HepG2 (cell line): Measurements from ENCODE around the gene NT5M. TPM values are rescaled to one million over a fixed set of nuclear protein-coding genes. Genes with fewer than 3 reads are reported as not detected.

ENCODE experiments used
- ATAC-seq: fragments of 200-7000 bp; cut with Tn5 transposase; 3 replicates; pipeline ENCODE4 v1.9.1; 2020; ENCODE audit warnings: mild to moderate bottlenecking, moderate library complexity
- BruUV-seq: library from RNA; stranded (reverse); fragments of 400-500 nt; replicated peaks from 2 replicates; lab custom pipeline; 2021; lab: Mats Ljungman, UMichigan
- CTCF ChIA-PET: fragments of 300-600 bp; formaldehyde crosslinking; extraction: SDS; loops from one replicate; lab custom pipeline; 2021; ENCODE audit warnings: low total read pairs, inconsistent platforms, low intra/inter-chr PET ratio; lab: Yijun Ruan, JAX
- POLR2A ChIA-PET: fragments of 350-600 bp; sonication (Branson Sonifier 250); formaldehyde crosslinking; loops from one replicate; lab custom pipeline; 2020; ENCODE audit warnings: antibody characterized with exemption, inconsistent platforms; lab: Yijun Ruan, JAX
- DNase-seq: peaks from one replicate; pipeline ENCODE4 v3.0.0-alpha.2; 2015; ENCODE audit warnings: low spot score
- FAIRE-seq: peaks from 3 replicates; lab custom pipeline; 2011; peaks lifted over from hg19 to GRCh38; lab: Jason Lieb, UNC
- H2AFZ ChIP-seq: one replicate; pipeline ENCODE4 v1.6.1; 2011; ENCODE audit warnings: low read length, inconsistent platforms
- H3K27ac ChIP-seq: fragments of 300-600 bp; 3 replicates; pipeline ENCODE4 v1.8.0; 2011; ENCODE audit warnings: mixed run types, mild to moderate bottlenecking, mixed read lengths, low read length, inconsistent platforms; ENCODE audit not compliant: insufficient read depth; ENCODE audit errors: extremely low read length
- H3K27me3 ChIP-seq, 2 experiments: fragments of 200-600 bp in 1 of 2; 2 replicates in 1 of 2; 3 replicates in 1 of 2; pipeline versions ENCODE4 v1.6.0 to v1.8.0; 2011; ENCODE audit warnings: low read length in 2 of 2, mild to moderate bottlenecking in 2 of 2, moderate library complexity in 2 of 2, inconsistent platforms in 1 of 2; ENCODE audit not compliant: insufficient read depth in 2 of 2, control insufficient read depth in 1 of 2
- H3K36me3 ChIP-seq, 2 experiments: fragments of 200-600 bp in 1 of 2; replicated peaks in 1 of 2; 2 replicates in 1 of 2; 3 replicates in 1 of 2; pipeline versions ENCODE4 v1.5.1 to v1.8.0; 2011; ENCODE audit warnings: low read length in 2 of 2, inconsistent platforms in 1 of 2; ENCODE audit not compliant: insufficient read depth in 2 of 2, control insufficient read depth in 1 of 2
- H3K4me1 ChIP-seq: 2 replicates; pipeline ENCODE4 v1.5.1; 2012; ENCODE audit warnings: low read length, inconsistent platforms; ENCODE audit not compliant: insufficient read depth
- H3K4me2 ChIP-seq: 2 replicates; pipeline ENCODE4 v1.6.0; 2011; ENCODE audit warnings: low read depth, low read length, inconsistent platforms
- H3K4me3 ChIP-seq, 3 experiments: fragments of 200-600 bp in 1 of 3; sonication (generic), shearing (Covaris generic) in 1 of 3; replicated peaks in 1 of 3; 2 replicates each; pipeline ENCODE4 v1.5.1; 2011 to 2016; ENCODE audit warnings: low read length in 3 of 3, inconsistent platforms in 2 of 3, low read depth in 2 of 3, mild to moderate bottlenecking in 2 of 3, control low read depth in 1 of 3, mixed read lengths in 1 of 3; ENCODE audit not compliant: insufficient read depth in 1 of 3
- H3K79me2 ChIP-seq: one replicate; pipeline ENCODE4 v1.6.1; 2011; ENCODE audit warnings: low read length, inconsistent platforms; ENCODE audit not compliant: insufficient read depth
- H3K9ac ChIP-seq: 2 replicates; pipeline ENCODE4 v1.6.0; 2011; ENCODE audit warnings: mild to moderate bottlenecking, low read depth, low read length, inconsistent platforms; ENCODE audit not compliant: insufficient read depth
- H3K9me3 ChIP-seq: 2 replicates; pipeline ENCODE4 v1.5.1; 2012; ENCODE audit warnings: mild to moderate bottlenecking, low read length
- H4K20me1 ChIP-seq: 2 replicates; pipeline ENCODE4 v1.6.0; 2011; ENCODE audit warnings: inconsistent platforms, mild to moderate bottlenecking, low read length, moderate library complexity; ENCODE audit not compliant: insufficient read depth
- CCAR2 ChIP-seq: fragments of 200-400 bp; formaldehyde crosslinking; optimal IDR thresholded peaks from 2 replicates; pipeline ENCODE3; 2018; ENCODE audit warnings: low read depth, mild to moderate bottlenecking, low read length, moderate library complexity
- CEBPG ChIP-seq: IDR thresholded peaks from 2 replicates; pipeline ENCODE4 v1.6.1; 2016
- EZH2 ChIP-seq: conservative IDR thresholded peaks from 2 replicates; pipeline ENCODE4 v1.6.1; 2012; ENCODE audit warnings: mild to moderate bottlenecking, low read depth, low read length, moderate library complexity
- FOXA3 ChIP-seq: IDR thresholded peaks from 2 replicates; pipeline ENCODE4 v1.6.1; 2016; ENCODE audit warnings: missing genetic modification reagents, missing compliant biosample characterization
- GABPA ChIP-seq, 2 experiments: IDR thresholded peaks; 2 replicates each; pipeline ENCODE4 v1.6.1; 2011 to 2016; ENCODE audit warnings: low read depth in 2 of 2, low read length in 1 of 2, missing biosample characterization in 1 of 2, missing genetic modification characterization in 1 of 2
- HNF4G ChIP-seq, 2 experiments: sonication (generic) in 1 of 2; formaldehyde crosslinking in 1 of 2; IDR thresholded peaks; 2 replicates each; pipeline versions ENCODE4 v1.4.0 to v1.6.1; 2011 to 2020; ENCODE audit warnings: borderline replicate concordance in 2 of 2, low read depth in 2 of 2, mild to moderate bottlenecking in 2 of 2, low read length in 1 of 2, missing genetic modification reagents in 1 of 2, moderate library complexity in 1 of 2
- SYNCRIP ChIP-seq: fragments of 200-400 bp; formaldehyde crosslinking; IDR thresholded peaks from 2 replicates; pipeline ENCODE4 v1.6.1; 2018; ENCODE audit warnings: mild to moderate bottlenecking, low read depth, low read length; ENCODE audit not compliant: insufficient read depth
- ZBTB21 ChIP-seq: sonication (generic); formaldehyde crosslinking; IDR thresholded peaks from 2 replicates; pipeline ENCODE4 v1.4.0; 2020; ENCODE audit warnings: missing genetic modification reagents
- ZNF101 ChIP-seq: sonication (generic); formaldehyde crosslinking; IDR thresholded peaks from 2 replicates; pipeline ENCODE4 v1.4.0; 2020; ENCODE audit warnings: mild to moderate bottlenecking, low read depth, missing genetic modification reagents, borderline replicate concordance
- ZNF18 ChIP-seq: sonication (generic); formaldehyde crosslinking; IDR thresholded peaks from 2 replicates; pipeline ENCODE4 v1.8.0; 2022; ENCODE audit warnings: mild to moderate bottlenecking, missing genetic modification reagents; ENCODE audit not compliant: insufficient replicate concordance
- ZNF207 ChIP-seq: fragments of 450-650 bp; IDR thresholded peaks from 2 replicates; pipeline ENCODE4 v1.6.1; 2016; ENCODE audit warnings: antibody characterized with exemption, borderline replicate concordance
- ZNF232 ChIP-seq: sonication (generic); formaldehyde crosslinking; IDR thresholded peaks from 2 replicates; pipeline ENCODE4 v1.4.0; 2020; ENCODE audit warnings: missing genetic modification reagents, borderline replicate concordance
- ZNF30 ChIP-seq: sonication (generic); formaldehyde crosslinking; IDR thresholded peaks from 2 replicates; pipeline ENCODE4 v1.5.0; 2020; ENCODE audit warnings: mild to moderate bottlenecking, missing genetic modification reagents
- ZNF430 ChIP-seq: sonication (generic); formaldehyde crosslinking; IDR thresholded peaks from 2 replicates; pipeline ENCODE4 v1.9.0; 2021; ENCODE audit warnings: mild to moderate bottlenecking, missing genetic modification reagents
- ZNF510 ChIP-seq: sonication (generic); formaldehyde crosslinking; IDR thresholded peaks from 2 replicates; pipeline ENCODE4 v1.4.0; 2020; ENCODE audit warnings: low read depth, mild to moderate bottlenecking, missing genetic modification reagents
- ZNF629 ChIP-seq: sonication (generic); formaldehyde crosslinking; conservative IDR thresholded peaks from 2 replicates; pipeline ENCODE4 v1.5.0; 2020; ENCODE audit warnings: missing genetic modification reagents
- WGBS: methylation state at CpG from one replicate; pipeline ENCODE4 v1.1.6; 2017; ENCODE audit warnings: low lambda C conversion rate; 5-methylcytosine and 5-hydroxymethylcytosine counted together
- in situ Hi-C: cut with HindIII; loops from 2 replicates; pipeline ENCODE4 v1.10.0; 2017; ENCODE audit warnings: low pct_unique_long_range_greater_than_20kb; ENCODE audit not compliant: extremely low pct_ligation_motif_present
- intact Hi-C: fragments of 100-400 bp; cut with micrococcal nuclease; formaldehyde crosslinking; loops from one replicate; pipeline ENCODE4 v1.10.0; 2022; ENCODE audit not compliant: unreplicated experiment
- polyA plus RNA-seq, 8 experiments: library from polyadenylated mRNA; depleted of rRNA in 3 of 8; stranded (reverse) in 7 of 8; unstranded in 1 of 8; fragments of >200 nt; fragmentation: Illumina TruSeq in 4 of 8; extraction: Trizol in 4 of 8; gene quantifications; 2 replicates each; pipeline versions ENCODE4 v1.2.1 to v1.2.3, GENCODE V29; 2011 to 2016; ENCODE audit warnings: low read depth in 4 of 8, missing spikeins in 1 of 8, mixed read lengths in 1 of 8; ENCODE audit not compliant: insufficient read depth in 1 of 8
- total RNA-seq, 5 experiments: library from RNA; depleted of rRNA; stranded (reverse); fragments of >200 nt; fragmentation: Illumina TruSeq; extraction: Trizol; gene quantifications; 2 replicates each; pipeline ENCODE4 v1.2.3, GENCODE V29; 2016; ENCODE audit warnings: low read depth in 1 of 5
- TF ChIP-seq, protein P1 (sequence below), 2 experiments: sonication (generic) in 1 of 2; formaldehyde crosslinking in 1 of 2; IDR thresholded peaks; 2 replicates each; pipeline versions ENCODE4 v1.4.0 to v1.6.1; 2018 to 2020; ENCODE audit warnings: missing genetic modification reagents in 2 of 2, borderline replicate concordance in 1 of 2, low read depth in 1 of 2, mild to moderate bottlenecking in 1 of 2, missing biosample characterization in 1 of 2
- TF ChIP-seq, protein P2 (sequence below): sonication (generic); formaldehyde crosslinking; IDR thresholded peaks from 2 replicates; pipeline ENCODE4 v1.8.0; 2022; ENCODE audit warnings: low read depth, missing genetic modification reagents

Gene NT5M
- total and polyA plus RNA-seq, 2 of the 13 experiments (the other 11 are each of a cell fraction or from before 2014, with no cell fraction given) = 0.55 to 0.78 TPM

GRCh38 chr17:17382971-17383370 is 79.8 kb downstream of the NT5M start:
- WGBS = 56% methylated on average over 6 of the region's 6 CpGs
- no peak overlapping the region for H3K9ac ChIP-seq
- H3K79me2 ChIP-seq = no peaks in the 10 kb centered on the region
- H3K36me3 ChIP-seq = no peaks in the 10 kb centered on the region
- DNase-seq = no peak
- ChIA-PET CTCF (no interaction called here), POLR2A (interaction anchor here (0.7 kb wide), 1 partner anchor 23 kb away, joined by 3 read pairs; no protein-coding TSS in a partner anchor)
- intact Hi-C loops = no loop called here
- H3K9me3 ChIP-seq = no peaks in the 10 kb centered on the region
- no TSS peak for BruUV-seq
- ATAC-seq = no peak
- H3K27me3 ChIP-seq = peaks cover 0 to 23% of the 10 kb centered on the region in 2 experiments; a peak in 3 of 5 replicates
- H3K4me3 ChIP-seq = no peak overlapping the region
- peaks cover 52% of the 10 kb centered on the region for H3K4me1 ChIP-seq
- no peak overlapping the region for H2AFZ ChIP-seq
- in situ Hi-C loops = no loop called here
- H4K20me1 ChIP-seq = no peaks in the 10 kb centered on the region
- TF ChIP-seq SYNCRIP (no peak), HNF4G (IDR thresholded peaks at IDR 0.05; ENCODE audit: borderline replicate concordance, low read depth, low read length) (no peak), HNF4G (CRISPR knock-in tag; IDR thresholded peaks at IDR 0.05; ENCODE audit: borderline replicate concordance, low read depth) (no peak), ZNF629 (CRISPR knock-in tag) (no peak), FOXA3 (CRISPR knock-in tag) (no peak), CCAR2 (no peak), ZNF430 (CRISPR knock-in tag) (no peak), EZH2 (no peak), CEBPG (CRISPR knock-in tag) (no peak), ZNF101 (CRISPR knock-in tag) (no peak), ZNF18 (no peak), ZNF30 (CRISPR knock-in tag) (no peak), ZNF232 (CRISPR knock-in tag) (no peak), GABPA (IDR thresholded peaks at IDR 0.05; ENCODE audit: low read depth, low read length) (no peak), GABPA (CRISPR knock-in tag; IDR thresholded peaks at IDR 0.05; ENCODE audit: low read depth) (no peak), ZNF207 (no peak), ZNF510 (CRISPR knock-in tag) (no peak), ZBTB21 (CRISPR knock-in tag) (no peak)
- TF ChIP-seq, protein P1, sequence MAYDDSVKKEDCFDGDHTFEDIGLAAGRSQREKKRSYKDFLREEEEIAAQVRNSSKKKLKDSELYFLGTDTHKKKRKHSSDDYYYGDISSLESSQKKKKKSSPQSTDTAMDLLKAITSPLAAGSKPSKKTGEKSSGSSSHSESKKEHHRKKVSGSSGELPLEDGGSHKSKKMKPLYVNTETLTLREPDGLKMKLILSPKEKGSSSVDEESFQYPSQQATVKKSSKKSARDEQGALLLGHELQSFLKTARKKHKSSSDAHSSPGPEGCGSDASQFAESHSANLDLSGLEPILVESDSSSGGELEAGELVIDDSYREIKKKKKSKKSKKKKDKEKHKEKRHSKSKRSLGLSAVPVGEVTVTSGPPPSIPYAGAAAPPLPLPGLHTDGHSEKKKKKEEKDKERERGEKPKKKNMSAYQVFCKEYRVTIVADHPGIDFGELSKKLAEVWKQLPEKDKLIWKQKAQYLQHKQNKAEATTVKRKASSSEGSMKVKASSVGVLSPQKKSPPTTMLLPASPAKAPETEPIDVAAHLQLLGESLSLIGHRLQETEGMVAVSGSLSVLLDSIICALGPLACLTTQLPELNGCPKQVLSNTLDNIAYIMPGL (CRISPR knock-in tag; IDR thresholded peaks at IDR 0.05; ENCODE audit: borderline replicate concordance in 1 of 2, low read depth in 1 of 2) = no peak
- TF ChIP-seq, protein P2, sequence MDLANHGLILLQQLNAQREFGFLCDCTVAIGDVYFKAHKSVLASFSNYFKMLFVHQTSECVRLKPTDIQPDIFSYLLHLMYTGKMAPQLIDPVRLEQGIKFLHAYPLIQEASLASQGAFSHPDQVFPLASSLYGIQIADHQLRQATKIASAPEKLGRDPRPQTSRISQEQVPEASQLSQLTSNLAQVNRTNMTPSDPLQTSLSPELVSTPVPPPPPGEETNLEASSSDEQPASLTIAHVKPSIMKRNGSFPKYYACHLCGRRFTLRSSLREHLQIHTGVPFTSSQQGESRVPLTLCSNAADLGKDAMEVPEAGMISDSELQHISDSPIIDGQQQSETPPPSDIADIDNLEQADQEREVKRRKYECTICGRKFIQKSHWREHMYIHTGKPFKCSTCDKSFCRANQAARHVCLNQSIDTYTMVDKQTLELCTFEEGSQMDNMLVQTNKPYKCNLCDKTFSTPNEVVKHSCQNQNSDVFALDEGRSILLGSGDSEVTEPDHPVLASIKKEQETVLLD (CRISPR knock-in tag) = no peak
- H3K27ac ChIP-seq = no peak overlapping the region
- H3K4me2 ChIP-seq = no peak overlapping the region
- no peak for FAIRE-seq
